ENCODE measurements around the gene ZBTB3. TPM values are rescaled to one million over a fixed set of nuclear protein-coding genes. Genes with fewer than 3 reads are reported as not detected.

The ZBTB3 gene
- total RNA-seq, 1 experiment from 2014 or later = 82.3 TPM

GRCh38 chr11:62712276-62712812 lies 41.6 kb downstream of the ZBTB3 start:
- H3K4me3 Mint-ChIP-seq = no peak overlapping the region
- DNase-seq (ENCODE audit: low spot score) = no peak
- H3K36me3 Mint-ChIP-seq = peaks cover 60% of the 10 kb centered on the region
- TF ChIP-seq ZSCAN18 (CRISPR knock-in tag; IDR thresholded peaks at IDR 0.05) = no peak
- TF ChIP-seq TP53 (CRISPR knock-in tag; IDR thresholded peaks at IDR 0.05) = no peak
- TF ChIP-seq NR2C2 (CRISPR knock-in tag; IDR thresholded peaks at IDR 0.05) = no peak
- no peak for TF ChIP-seq ATF6 (CRISPR knock-in tag; IDR thresholded peaks at IDR 0.05)
- no peak for TF ChIP-seq ZNF121 (CRISPR knock-in tag; IDR thresholded peaks at IDR 0.05)
- TF ChIP-seq USF1 (CRISPR knock-in tag; IDR thresholded peaks at IDR 0.05) = no peak
- no peak for TF ChIP-seq ZNF263 (CRISPR knock-in tag; IDR thresholded peaks at IDR 0.05; ENCODE audit: low read depth)
- TF ChIP-seq MYBL2 (CRISPR knock-in tag; IDR thresholded peaks at IDR 0.05) = no peak
- no peak for TF ChIP-seq IRF2 (CRISPR knock-in tag; IDR thresholded peaks at IDR 0.05; ENCODE audit: borderline replicate concordance, low read depth)
- no peak for TF ChIP-seq GABPB1 (CRISPR knock-in tag; IDR thresholded peaks at IDR 0.05)
- no peak for TF ChIP-seq PRRX2 (CRISPR knock-in tag; IDR thresholded peaks at IDR 0.05)
- no peak for TF ChIP-seq GRHL2 (CRISPR knock-in tag; IDR thresholded peaks at IDR 0.05; ENCODE audit: insufficient replicate concordance, severe bottlenecking)
- TF ChIP-seq ZNF138 (CRISPR knock-in tag; conservative IDR thresholded peaks at IDR 0.05) = no peak
- no peak for TF ChIP-seq PREB (CRISPR knock-in tag; IDR thresholded peaks at IDR 0.05; ENCODE audit: borderline replicate concordance)
- no peak for ATAC-seq
- H3K9me3 Mint-ChIP-seq = no peaks in the 10 kb centered on the region
- peak overlapping the region; percentile 23; the same call in 1 of the 2 replicates for H3K27ac Mint-ChIP-seq
- ChIA-PET CTCF (no interaction called here), POLR2A (no interaction called here)
- H3K27me3 Mint-ChIP-seq (ENCODE audit: low read depth) = no peaks in the 10 kb centered on the region
- H3K4me1 Mint-ChIP-seq = peaks cover 48% of the 10 kb centered on the region

GRCh38 chr11:62710001-62710345 lies 44.0 kb downstream of the ZBTB3 start:
- no peak for ATAC-seq
- Mint-ChIP-seq H3K9me3 (no peaks in the 10 kb centered on the region), H3K27me3 (ENCODE audit: low read depth) (no peaks in the 10 kb centered on the region; the same call in 1 of the 2 replicates), H3K27ac (peak overlapping the region; percentile 100), H3K4me3 (peak overlapping the region; percentile 92), H3K36me3 (peaks cover 38% of the 10 kb centered on the region), H3K4me1 (peaks cover 49% of the 10 kb centered on the region)
- no peak for DNase-seq (ENCODE audit: low spot score)
- CTCF ChIA-PET = interaction anchor here (0.5 to 4.0 kb wide), 11 partner anchors 13 to 285 kb away, joined by 3 to 24 read pairs (median 4); partner anchors contain the start of genes C11orf98, CSKMT, HNRNPUL2 and STX5
- POLR2A ChIA-PET = interaction anchor here (0.6 to 6.0 kb wide), 10 partner anchors 17 to 322 kb away, joined by 3 to 35 read pairs (median 8); partner anchors contain the start of genes C11orf98, CSKMT, EEF1G and HNRNPUL2
- TF ChIP-seq SP1 (CRISPR knock-in tag; conservative IDR thresholded peaks at IDR 0.05) (no peak), ARID4B (CRISPR knock-in tag; IDR thresholded peaks at IDR 0.05; ENCODE audit: borderline replicate concordance) (no peak), KAT7 (CRISPR knock-in tag; IDR thresholded peaks at IDR 0.05; ENCODE audit: borderline replicate concordance) (no peak), HMGXB4 (CRISPR knock-in tag; IDR thresholded peaks at IDR 0.05) (0 out of 2 replicates have a peak, but pooled peaks have one; percentile 26), FOXP4 (CRISPR knock-in tag; IDR thresholded peaks at IDR 0.05) (no peak), ZNF219 (CRISPR knock-in tag; IDR thresholded peaks at IDR 0.05; ENCODE audit: borderline replicate concordance) (no peak)

Data from WTC11 (cell line).